ENCODE results near the gene FAM83C. TPM values are rescaled to one million over a fixed set of nuclear protein-coding genes. Genes with fewer than 3 reads are reported as not detected.
A peak's percentile ranks its signal among the peaks of the same experiment; 100 is the strongest.

FAM83C gene
- total RNA-seq, 1 donor from 2014 or later: not detected

DNA sequence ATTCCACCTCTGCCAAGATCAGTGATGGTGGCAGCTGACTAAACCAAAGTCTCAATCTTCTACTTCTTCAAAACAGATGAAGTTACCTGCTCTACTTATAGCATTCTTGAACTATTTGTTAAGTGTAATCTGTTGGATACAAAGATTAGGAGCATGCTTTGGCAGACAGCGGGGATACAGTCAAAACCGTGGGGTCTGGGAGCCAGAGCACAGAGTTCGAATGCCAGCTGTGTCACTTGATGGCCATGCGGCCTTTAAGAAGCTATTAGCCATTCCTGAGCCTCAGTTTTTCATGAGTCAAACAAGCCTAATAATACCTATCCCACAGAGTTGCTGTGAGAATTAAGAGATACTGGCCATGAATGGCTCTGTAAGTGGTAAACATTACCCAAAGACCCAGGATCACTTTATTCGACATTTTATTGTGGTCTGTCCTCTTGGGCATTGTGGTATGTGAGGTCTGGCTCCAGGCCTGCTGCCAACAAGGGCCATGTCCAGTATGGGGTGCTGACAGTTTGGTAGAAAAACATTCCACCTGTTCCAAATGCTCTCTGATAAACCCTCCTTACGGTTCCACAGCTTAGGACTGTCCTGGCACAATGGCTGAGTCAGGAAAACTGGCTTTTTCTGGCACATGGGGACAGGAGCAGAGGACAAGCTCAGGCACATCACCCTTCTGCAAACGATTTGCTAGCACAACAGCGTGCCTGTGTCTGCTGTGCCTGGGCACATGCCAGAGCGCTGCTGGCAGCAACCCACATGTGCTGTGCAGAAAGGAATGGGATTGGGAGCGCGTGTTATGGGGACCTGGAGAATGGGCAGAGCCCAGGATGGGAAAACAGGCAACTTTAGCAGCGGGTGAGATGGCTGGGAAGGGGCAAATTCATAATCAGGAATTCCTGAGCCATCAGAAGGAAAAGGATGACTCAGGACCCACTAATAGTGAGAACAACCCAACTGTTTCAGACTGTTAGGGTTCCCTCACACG, 15.7 kb upstream of the FAM83C start:
- no peaks in the 10 kb centered on the region for H3K79me2 ChIP-seq (ENCODE audit: low read depth)
- H3K27ac ChIP-seq: no peak overlapping the region
- Mint-ChIP-seq H3K9me3 (no peaks in the 10 kb centered on the region), H3K27me3 (ENCODE audit: insufficient read depth, low read depth) (no peaks in the 10 kb centered on the region), H3K4me1 (peaks cover 3% of the 10 kb centered on the region), H3K4me3 (no peak overlapping the region), H3K36me3 (peaks cover 5% of the 10 kb centered on the region), H3K27ac (peak overlapping the region; percentile 74)
- no peaks in the 10 kb centered on the region for H3K4me1 ChIP-seq
- no peaks in the 10 kb centered on the region for H3K9me3 ChIP-seq (ENCODE audit: low read depth)
- H2AFZ ChIP-seq (replicated peaks): no peak overlapping the region
- no peaks in the 10 kb centered on the region for H3K36me3 ChIP-seq
- no peak overlapping the region for H3K9ac ChIP-seq
- H4K20me1 ChIP-seq (ENCODE audit: low read depth): no peaks in the 10 kb centered on the region
- TF ChIP-seq CTCF (IDR thresholded peaks at IDR 0.05): no peak
- no peak for TF ChIP-seq EZH2 (IDR thresholded peaks at IDR 0.05)
- no peak for TF ChIP-seq EZH2phosphoT487 (IDR thresholded peaks at IDR 0.05)
- no peak overlapping the region for H3K4me3 ChIP-seq
- H3K27me3 ChIP-seq: no peaks in the 10 kb centered on the region
- no peak overlapping the region for H3K4me2 ChIP-seq
- H3F3A ChIP-seq (ENCODE audit: low read depth): no peaks in the 10 kb centered on the region
- DNase-seq (ENCODE audit: low spot score): no peak

DNA sequence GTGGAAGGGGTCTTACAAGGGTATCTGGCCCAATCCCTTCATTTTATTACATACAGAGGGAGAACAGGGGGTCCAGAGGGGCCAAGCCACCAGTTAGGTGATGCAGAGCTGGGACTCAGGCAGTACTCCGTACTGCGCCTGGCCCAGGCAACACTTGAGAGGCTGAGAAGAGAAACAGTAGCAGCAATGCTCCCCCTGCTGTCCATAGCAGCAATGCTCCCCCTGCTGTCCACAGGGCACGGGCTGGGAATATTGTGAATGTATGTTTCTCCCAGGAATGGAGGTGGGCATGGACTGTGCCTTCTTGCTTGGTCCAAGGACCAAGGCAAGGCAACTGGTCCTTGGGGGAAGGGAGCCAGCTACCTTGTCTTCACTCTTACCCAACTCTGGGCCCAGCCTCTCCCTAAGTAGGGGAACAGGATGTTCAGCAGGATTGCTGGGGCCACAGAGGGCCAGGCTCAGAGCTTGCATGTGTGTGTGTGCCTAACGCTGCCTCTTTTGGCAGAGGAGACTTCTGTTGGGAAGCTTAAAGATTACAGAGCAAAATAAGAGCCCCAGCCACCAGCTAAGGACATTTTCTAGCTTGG, 14.8 kb upstream of the FAM83C start:
- Histone ChIP-seq H3K27me3 (no peaks in the 10 kb centered on the region), H3K36me3 (no peaks in the 10 kb centered on the region), H4K20me1 (ENCODE audit: low read depth) (no peaks in the 10 kb centered on the region), H3F3A (ENCODE audit: low read depth) (no peaks in the 10 kb centered on the region), H2AFZ (replicated peaks) (no peak overlapping the region), H3K4me2 (no peak overlapping the region), H3K9ac (no peak overlapping the region), H3K9me3 (ENCODE audit: low read depth) (no peaks in the 10 kb centered on the region), H3K4me1 (no peaks in the 10 kb centered on the region), H3K27ac (no peak overlapping the region), H3K79me2 (ENCODE audit: low read depth) (no peaks in the 10 kb centered on the region), H3K4me3 (no peak overlapping the region)
- TF ChIP-seq CTCF (IDR thresholded peaks at IDR 0.05) (peak; percentile 81), EZH2 (IDR thresholded peaks at IDR 0.05) (no peak)
- Mint-ChIP-seq H3K4me1 (peaks cover 3% of the 10 kb centered on the region), H3K27ac (no peak overlapping the region), H3K36me3 (peaks cover 4% of the 10 kb centered on the region), H3K4me3 (no peak overlapping the region), H3K9me3 (no peaks in the 10 kb centered on the region), H3K27me3 (ENCODE audit: insufficient read depth, low read depth) (no peaks in the 10 kb centered on the region)
- peak; percentile 83 for DNase-seq (ENCODE audit: low spot score)

DNA sequence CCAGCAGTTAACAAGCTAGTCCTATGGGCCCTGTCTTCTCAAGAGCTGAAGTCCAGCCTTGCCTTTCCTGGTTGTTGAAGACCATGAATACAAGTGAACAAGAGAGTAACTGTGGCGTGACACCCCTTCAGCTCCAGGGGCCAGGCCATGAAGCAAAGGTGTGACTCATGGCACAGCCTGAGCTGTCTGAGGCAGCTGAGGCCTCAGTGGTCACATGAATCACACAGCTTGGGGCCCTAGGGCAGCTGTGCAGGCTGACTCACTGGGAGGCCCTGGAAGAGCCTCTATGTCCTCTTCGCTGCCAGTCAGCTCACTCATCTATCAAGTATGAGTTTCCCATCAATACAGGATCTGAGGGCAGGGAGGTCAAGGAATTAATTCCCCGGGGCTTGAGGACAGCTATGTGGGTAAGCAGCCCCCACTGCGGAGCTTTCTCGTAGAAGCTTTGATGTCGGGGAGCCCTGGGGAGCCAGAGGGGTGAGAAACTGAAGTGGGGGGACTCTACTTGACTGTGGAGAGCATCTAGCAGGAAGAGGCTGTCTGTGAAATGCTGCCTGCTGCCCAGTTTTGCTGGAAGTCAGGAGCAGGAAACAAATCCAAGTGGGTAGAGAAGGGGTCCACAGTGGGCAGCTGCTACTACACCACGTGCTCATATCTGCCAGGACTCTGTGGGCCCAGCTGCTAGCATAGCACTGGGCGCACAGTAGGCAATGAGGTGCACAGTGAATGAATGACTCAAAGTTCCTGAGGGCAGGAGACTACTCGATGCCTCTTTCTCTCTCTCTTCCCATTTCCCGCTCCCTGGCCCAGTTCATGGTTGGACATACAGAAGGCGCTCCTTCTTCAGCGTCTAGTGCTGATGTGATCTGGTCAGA, 13.7 kb upstream of the FAM83C start:
- H3K9me3 ChIP-seq (ENCODE audit: low read depth): no peaks in the 10 kb centered on the region
- H3K79me2 ChIP-seq (ENCODE audit: low read depth): no peaks in the 10 kb centered on the region
- H3K27ac ChIP-seq: no peak overlapping the region
- no peak overlapping the region for H3K9ac ChIP-seq
- no peak overlapping the region for H2AFZ ChIP-seq (replicated peaks)
- H3K4me3 ChIP-seq: no peak overlapping the region
- H3K9me3 Mint-ChIP-seq: no peaks in the 10 kb centered on the region
- no peaks in the 10 kb centered on the region for H3K36me3 ChIP-seq
- H4K20me1 ChIP-seq (ENCODE audit: low read depth): no peaks in the 10 kb centered on the region
- H3K36me3 Mint-ChIP-seq: peaks cover 5% of the 10 kb centered on the region
- no peak overlapping the region for H3K27ac Mint-ChIP-seq
- no peak for DNase-seq (ENCODE audit: low spot score)
- no peak overlapping the region for H3K4me2 ChIP-seq
- H3K4me1 Mint-ChIP-seq: peaks cover 3% of the 10 kb centered on the region
- no peaks in the 10 kb centered on the region for H3K4me1 ChIP-seq
- TF ChIP-seq CTCF (IDR thresholded peaks at IDR 0.05) (no peak), EZH2phosphoT487 (IDR thresholded peaks at IDR 0.05) (no peak), EZH2 (IDR thresholded peaks at IDR 0.05) (no peak)
- no peaks in the 10 kb centered on the region for H3K27me3 ChIP-seq
- no peaks in the 10 kb centered on the region for H3K27me3 Mint-ChIP-seq (ENCODE audit: insufficient read depth, low read depth)
- no peaks in the 10 kb centered on the region for H3F3A ChIP-seq (ENCODE audit: low read depth)
- no peak overlapping the region for H3K4me3 Mint-ChIP-seq
